BLaER1 treated with 17β-estradiol and CSF1 and Interleukin-3, amounts not matched to agents 10 nM and 100 nM (cell line): Measurements from ENCODE around the gene SPTLC1.
A peak's percentile ranks its signal among the peaks of the same experiment; 100 is the strongest.
"Not testable (repeated sequence)": the region's sequence is repeated elsewhere in the genome, so short reads cannot be mapped to it uniquely, and the experiment has no call there.

Experiments used
- H3K27ac ChIP-seq, 11 experiments: shearing (Covaris generic); formaldehyde crosslinking; 2 replicates each; pipeline ENCODE4 v1.8.1; 2022
- H3K27me3 ChIP-seq, 11 experiments: shearing (Covaris generic); formaldehyde crosslinking; 2 replicates each; pipeline ENCODE4 v1.8.1; 2022
- H3K36me3 ChIP-seq, 11 experiments: shearing (Covaris generic); formaldehyde crosslinking; 2 replicates each; pipeline ENCODE4 v1.8.1; 2022
- H3K4me1 ChIP-seq, 10 experiments: shearing (Covaris generic); formaldehyde crosslinking; 2 replicates each; pipeline ENCODE4 v1.8.1; 2022
- H3K4me2 ChIP-seq, 11 experiments: shearing (Covaris generic); formaldehyde crosslinking; 2 replicates each; pipeline ENCODE4 v1.8.1; 2022
- H3K4me3 ChIP-seq, 10 experiments: shearing (Covaris generic); formaldehyde crosslinking; 2 replicates each; pipeline ENCODE4 v1.8.1; 2022
- H3K9ac ChIP-seq, 11 experiments: shearing (Covaris generic); formaldehyde crosslinking; 2 replicates each; pipeline ENCODE4 v1.8.1; 2022
- H3K9me3 ChIP-seq, 11 experiments: shearing (Covaris generic); formaldehyde crosslinking; replicated peaks in 1 of 11; 2 replicates each; pipeline ENCODE4 v1.8.1; 2022
- H4K20me1 ChIP-seq, 11 experiments: shearing (Covaris generic); formaldehyde crosslinking; 2 replicates each; pipeline ENCODE4 v1.8.1; 2022
- Cebpa-rat ChIP-seq, 11 experiments: shearing (Covaris generic); IDR thresholded peaks; 2 replicates each; pipeline ENCODE4 v1.8.1; 2022

Gene SPTLC1, protein sequence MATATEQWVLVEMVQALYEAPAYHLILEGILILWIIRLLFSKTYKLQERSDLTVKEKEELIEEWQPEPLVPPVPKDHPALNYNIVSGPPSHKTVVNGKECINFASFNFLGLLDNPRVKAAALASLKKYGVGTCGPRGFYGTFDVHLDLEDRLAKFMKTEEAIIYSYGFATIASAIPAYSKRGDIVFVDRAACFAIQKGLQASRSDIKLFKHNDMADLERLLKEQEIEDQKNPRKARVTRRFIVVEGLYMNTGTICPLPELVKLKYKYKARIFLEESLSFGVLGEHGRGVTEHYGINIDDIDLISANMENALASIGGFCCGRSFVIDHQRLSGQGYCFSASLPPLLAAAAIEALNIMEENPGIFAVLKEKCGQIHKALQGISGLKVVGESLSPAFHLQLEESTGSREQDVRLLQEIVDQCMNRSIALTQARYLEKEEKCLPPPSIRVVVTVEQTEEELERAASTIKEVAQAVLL

GRCh38 chr9:92115071-92115858, at the start of gene SPTLC1:
SPTLC1 (minus strand) TSS chr9:92115413; CDS start chr9:92115370, 43 bp downstream.
- no peak for TF ChIP-seq Cebpa-rat (IDR thresholded peaks at IDR 0.05)
- peaks cover 17 to 40% (median 21%) of the 10 kb centered on the region in 10 experiments for H3K4me1 ChIP-seq
- peaks cover 0 to 11% (median 0%) of the 10 kb centered on the region in 11 experiments; a peak in 5 of 22 replicates for H3K9me3 ChIP-seq
- H3K4me3 ChIP-seq, result peak within 1 kb of the TSS; percentile 65 to 86 (median 78)
- H3K9ac ChIP-seq, result peak within 1 kb of the TSS; percentile 77 to 92 (median 89)
- peaks cover 0 to 31% (median 20%) of the 10 kb centered on the region in 11 experiments; a peak in 15 of 22 replicates for H3K36me3 ChIP-seq
- H3K27me3 ChIP-seq, result no peaks in the 10 kb centered on the region
- H4K20me1 ChIP-seq, result peaks cover 0 to 34% (median 19%) of the 10 kb centered on the region in 11 experiments; a peak in 13 of 22 replicates
- peak within 1 kb of the TSS; percentile 77 to 93 (median 87) for H3K27ac ChIP-seq
- peak within 1 kb of the TSS; percentile 92 to 97 (median 94) for H3K4me2 ChIP-seq

DNA sequence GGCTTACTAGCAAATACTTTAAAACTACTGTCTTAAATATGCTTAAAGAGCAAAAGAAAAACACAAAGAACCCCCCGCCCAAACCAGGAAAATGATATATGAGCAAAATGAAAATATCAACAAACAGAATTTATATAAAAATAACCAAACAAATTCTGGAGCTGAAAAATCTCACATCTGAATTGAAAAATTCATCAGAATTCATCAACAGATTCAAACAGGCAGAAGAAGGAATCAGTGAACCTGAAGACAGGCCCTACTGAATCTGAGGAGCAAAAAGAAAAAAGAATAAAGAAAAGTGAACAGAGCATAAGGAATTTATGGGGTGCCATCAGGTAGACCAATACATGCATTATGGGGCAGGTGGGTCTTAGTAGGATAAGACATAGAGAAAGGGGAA, 49.8 kb upstream of the SPTLC1 start:
- Histone ChIP-seq H3K4me2 (peak overlapping the region in 2 of 11 experiments; percentile 4; a peak in 3 of 22 replicates), H4K20me1 (no peaks in the 10 kb centered on the region), H3K27me3 (no peaks in the 10 kb centered on the region), H3K36me3 (no peaks in the 10 kb centered on the region), H3K4me1 (peaks cover 0 to 16% (median 0%) of the 10 kb centered on the region in 10 experiments; a peak in 4 of 20 replicates), H3K9ac (no peak overlapping the region), H3K4me3 (no peak overlapping the region), H3K9me3 (peaks cover 13 to 22% (median 17%) of the 10 kb centered on the region in 11 experiments; a peak in 21 of 22 replicates), H3K27ac (peak overlapping the region in 1 of 11 experiments; percentile 27; a peak in 2 of 22 replicates)
- TF ChIP-seq Cebpa-rat (IDR thresholded peaks at IDR 0.05), result no peak

- Histone ChIP-seq H3K9me3 (peaks cover 13 to 22% (median 17%) of the 10 kb centered on the region in 11 experiments; a peak in 21 of 22 replicates), H4K20me1 (no peaks in the 10 kb centered on the region), H3K27ac (no peak overlapping the region), H3K27me3 (no peaks in the 10 kb centered on the region), H3K4me3 (no peak overlapping the region), H3K9ac (no peak overlapping the region), H3K36me3 (no peaks in the 10 kb centered on the region), H3K4me1 (peaks cover 0 to 16% (median 0%) of the 10 kb centered on the region in 10 experiments; a peak in 4 of 20 replicates), H3K4me2 (peak overlapping the region in 1 of 11 experiments; percentile 4; a peak in 1 of 22 replicates)
- TF ChIP-seq Cebpa-rat (IDR thresholded peaks at IDR 0.05), result 0 out of 22 replicates have a peak, but pooled peaks of 1 of the 11 experiments have one; percentile 16
Observed at GRCh38 chr9:92164490-92164889, 49.3 kb upstream of the SPTLC1 start.

DNA sequence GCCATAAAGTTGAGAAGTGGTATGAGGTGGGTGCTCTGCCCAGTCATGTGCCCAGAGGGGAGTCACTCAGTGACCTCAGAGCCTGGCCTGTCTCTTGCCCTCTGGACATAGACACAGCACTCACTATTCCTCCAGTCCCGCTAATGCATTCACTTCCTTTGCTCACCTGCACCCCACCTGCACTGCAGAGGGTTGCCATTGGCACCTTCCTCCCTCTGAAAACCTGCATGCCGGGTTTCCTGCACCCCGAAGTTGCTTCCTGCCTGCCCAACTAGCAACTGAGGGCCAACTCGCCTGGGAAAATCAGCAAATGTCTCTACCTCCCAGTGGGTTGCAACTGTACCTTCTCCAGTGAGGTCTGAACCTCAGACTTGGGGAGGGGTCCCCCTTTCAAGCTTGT, 48.1 kb upstream of the SPTLC1 start:
- no peak overlapping the region for H3K4me3 ChIP-seq
- no peak overlapping the region for H3K27ac ChIP-seq
- no peak for TF ChIP-seq Cebpa-rat (IDR thresholded peaks at IDR 0.05)
- no peaks in the 10 kb centered on the region for H3K27me3 ChIP-seq
- no peaks in the 10 kb centered on the region for H4K20me1 ChIP-seq
- peaks cover 0 to 16% (median 0%) of the 10 kb centered on the region in 10 experiments; a peak in 4 of 20 replicates for H3K4me1 ChIP-seq
- no peak overlapping the region for H3K9ac ChIP-seq
- peaks cover 13 to 22% (median 17%) of the 10 kb centered on the region in 11 experiments; a peak in 21 of 22 replicates for H3K9me3 ChIP-seq
- H3K36me3 ChIP-seq, result no peaks in the 10 kb centered on the region
- H3K4me2 ChIP-seq, result no peak overlapping the region

DNA sequence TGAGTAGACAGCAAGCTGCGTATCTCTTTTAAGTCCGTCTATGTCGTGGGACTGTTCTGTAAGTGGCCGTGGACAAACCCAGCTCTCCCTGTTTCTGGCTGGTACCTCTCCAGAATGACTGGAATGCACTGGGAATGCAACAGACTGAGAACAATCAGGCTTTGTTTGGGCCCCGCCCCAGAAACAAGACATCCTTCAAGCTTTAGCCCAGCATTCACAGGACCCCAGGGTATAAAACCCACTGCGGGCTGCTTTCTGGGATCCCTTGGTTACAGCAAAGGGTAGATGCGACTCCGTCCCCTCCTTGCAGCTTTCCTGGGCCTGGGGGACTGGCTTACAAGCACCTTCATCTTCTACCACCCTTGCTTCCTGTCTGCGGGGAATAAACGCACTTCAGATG, 45.6 kb upstream of the SPTLC1 start:
- Histone ChIP-seq H3K27ac (no peak overlapping the region), H3K9me3 (peaks cover 13 to 21% (median 17%) of the 10 kb centered on the region in 11 experiments; a peak in 21 of 22 replicates), H3K36me3 (no peaks in the 10 kb centered on the region), H3K27me3 (no peaks in the 10 kb centered on the region), H4K20me1 (no peaks in the 10 kb centered on the region), H3K4me1 (peaks cover 0 to 15% (median 0%) of the 10 kb centered on the region in 10 experiments; a peak in 4 of 20 replicates), H3K4me2 (no peak overlapping the region), H3K9ac (no peak overlapping the region), H3K4me3 (no peak overlapping the region)
- TF ChIP-seq Cebpa-rat (IDR thresholded peaks at IDR 0.05), result no peak

DNA sequence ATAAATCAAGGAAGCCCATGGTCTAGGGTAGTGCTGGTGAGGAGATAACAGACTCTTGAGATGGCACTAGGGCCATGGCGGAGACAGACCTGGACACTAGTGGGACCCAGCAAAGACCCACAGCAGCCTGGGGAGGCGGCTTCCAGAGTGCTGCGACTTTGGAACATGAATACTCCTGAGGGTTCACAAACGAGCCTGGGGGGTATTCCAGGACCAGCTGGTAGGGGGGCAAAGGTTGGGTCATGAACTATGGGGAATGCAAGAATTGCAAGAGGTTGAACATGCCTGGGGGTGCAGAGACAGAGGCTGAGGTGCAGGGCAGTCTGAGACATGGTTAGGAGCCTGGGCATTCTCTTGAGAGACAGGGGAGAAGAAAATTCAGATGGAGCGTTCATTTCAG, 43.8 kb upstream of the SPTLC1 start:
- Histone ChIP-seq H3K4me3 (no peak overlapping the region), H3K27me3 (no peaks in the 10 kb centered on the region), H3K4me2 (no peak overlapping the region), H3K27ac (no peak overlapping the region), H3K9me3 (peaks cover 0 to 4% (median under 1%) of the 10 kb centered on the region in 11 experiments; a peak in 9 of 22 replicates), H3K9ac (no peak overlapping the region), H3K4me1 (no peaks in the 10 kb centered on the region), H4K20me1 (no peaks in the 10 kb centered on the region), H3K36me3 (no peaks in the 10 kb centered on the region)
- TF ChIP-seq Cebpa-rat (IDR thresholded peaks at IDR 0.05), result no peak

- Histone ChIP-seq H3K9me3 (0 out of 22 replicates have a peak, but pooled peaks cover 0 to 4% (median 0%) of the 10 kb centered on the region in 11 experiments), H3K4me1 (no peaks in the 10 kb centered on the region), H3K27me3 (no peaks in the 10 kb centered on the region), H3K4me2 (no peak overlapping the region), H3K36me3 (no peaks in the 10 kb centered on the region), H3K27ac (no peak overlapping the region), H3K9ac (no peak overlapping the region), H3K4me3 (no peak overlapping the region), H4K20me1 (no peaks in the 10 kb centered on the region)
- no peak for TF ChIP-seq Cebpa-rat (IDR thresholded peaks at IDR 0.05)
Observed at GRCh38 chr9:92158097-92158601, 42.9 kb upstream of the SPTLC1 start.

GRCh38 chr9:92155736-92156135, 40.5 kb upstream of the SPTLC1 start:
- H4K20me1 ChIP-seq, H3K4me3 ChIP-seq, H3K4me1 ChIP-seq, H3K9ac ChIP-seq, H3K27me3 ChIP-seq, H3K27ac ChIP-seq, H3K9me3 ChIP-seq, H3K36me3 ChIP-seq, H3K4me2 ChIP-seq: not testable (repeated sequence)

DNA sequence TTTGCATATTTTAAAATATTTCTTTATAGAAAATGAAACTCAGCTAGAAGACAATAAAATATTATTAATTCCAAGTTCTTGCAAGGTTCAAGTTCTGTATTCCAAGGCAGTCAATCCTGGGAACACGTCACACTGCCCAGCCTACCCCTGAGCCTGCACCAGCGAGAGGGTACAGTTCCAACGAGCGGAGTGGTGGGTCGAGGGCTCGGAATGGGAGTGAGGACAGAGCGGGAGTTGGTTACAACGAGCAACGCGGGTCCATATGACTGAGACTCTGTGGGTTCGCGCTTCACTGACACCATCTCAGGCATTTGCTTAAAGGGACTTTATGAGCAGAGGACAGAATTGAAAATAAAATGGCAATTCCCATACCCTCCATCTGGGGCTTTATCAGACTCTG, 40.0 kb upstream of the SPTLC1 start:
- TF ChIP-seq Cebpa-rat (IDR thresholded peaks at IDR 0.05), result no peak
- Histone ChIP-seq H3K9me3 (no peaks in the 10 kb centered on the region), H3K27ac (no peak overlapping the region), H3K4me1 (no peaks in the 10 kb centered on the region), H4K20me1 (no peaks in the 10 kb centered on the region), H3K4me2 (no peak overlapping the region), H3K9ac (no peak overlapping the region), H3K27me3 (no peaks in the 10 kb centered on the region), H3K4me3 (no peak overlapping the region), H3K36me3 (no peaks in the 10 kb centered on the region)

DNA sequence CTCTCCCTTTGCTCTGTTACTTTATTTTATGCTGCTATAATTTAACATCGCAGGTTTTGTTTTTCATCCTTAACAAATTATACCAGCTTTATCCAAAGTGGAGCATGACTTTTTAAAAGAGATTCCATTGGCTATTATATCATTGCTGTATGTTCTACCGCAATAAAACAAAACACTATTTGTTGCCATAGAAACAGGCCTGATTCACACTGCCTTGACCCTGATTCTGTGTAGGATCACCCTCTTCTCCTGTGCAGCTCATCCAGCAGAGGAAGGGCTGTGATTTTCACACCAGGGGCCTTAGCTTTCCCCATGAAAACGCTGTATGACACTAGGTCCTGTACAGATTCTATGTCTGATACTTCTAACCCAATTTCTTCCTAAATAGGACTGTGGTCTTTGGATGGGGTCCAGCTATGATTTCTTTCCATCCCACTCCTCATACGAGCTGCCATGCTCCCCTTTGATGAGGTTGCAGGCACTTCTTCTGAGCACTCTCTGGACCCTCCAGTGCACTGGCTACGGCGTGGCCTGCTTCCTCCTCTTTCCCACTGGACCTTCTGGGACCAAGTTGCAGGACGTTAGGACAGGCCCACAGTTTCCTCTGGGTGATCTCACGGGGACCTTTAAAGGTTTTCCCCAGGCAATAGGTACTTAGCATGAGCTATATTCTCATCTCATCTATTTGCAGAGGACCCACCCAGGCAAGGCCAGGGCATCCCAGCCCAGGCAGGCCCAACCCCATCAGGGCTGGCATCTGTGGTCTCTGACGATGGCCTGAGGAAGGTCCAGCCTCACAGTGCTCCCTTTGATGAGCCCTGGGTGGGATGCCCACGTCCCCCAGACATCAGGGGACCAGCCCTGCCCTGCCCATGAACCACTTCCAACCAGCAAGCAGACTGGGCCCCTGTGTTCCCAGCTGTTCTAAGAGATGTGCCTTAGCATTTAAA, 38.5 kb upstream of the SPTLC1 start:
- not testable (repeated sequence) for H3K4me2 ChIP-seq, H3K9ac ChIP-seq, H3K27me3 ChIP-seq, H3K9me3 ChIP-seq, H4K20me1 ChIP-seq, H3K36me3 ChIP-seq, H3K27ac ChIP-seq, H3K4me1 ChIP-seq, H3K4me3 ChIP-seq
